ENCODE results near the gene KIF13A. TPM values are rescaled to one million over a fixed set of nuclear protein-coding genes. Genes with fewer than 3 reads are reported as not detected.
A peak's percentile ranks its signal among the peaks of the same experiment; 100 is the strongest.

The KIF13A gene
- total and polyA plus RNA-seq, 9 of the 15 experiments (the other 6 are each of a cell fraction or from before 2014, with no cell fraction given) = 3.6 to 44.3 (median 29.7) TPM

GRCh38 chr6:17820055-17820454 is 167.4 kb downstream of the KIF13A start (continued):
- peak; percentile 92 to 94 for TF ChIP-seq FOXK2 (conservative IDR thresholded peaks at IDR 0.05 in 1 of 2, IDR thresholded peaks at IDR 0.05 in 1 of 2; ENCODE audit: low read depth in 2 of 2)
- peak; percentile 59; the same call in 1 of the 2 replicates for TF ChIP-seq CTBP1 (IDR thresholded peaks at IDR 0.05; ENCODE audit: borderline replicate concordance)
- no peak for TF ChIP-seq ZBTB9 (CRISPR knock-in tag; IDR thresholded peaks at IDR 0.05)
- no peak for TF ChIP-seq DEAF1 (CRISPR knock-in tag; IDR thresholded peaks at IDR 0.05)
- TF ChIP-seq MTA1 (IDR thresholded peaks at IDR 0.05; ENCODE audit: borderline replicate concordance) = peak; percentile 69; the same call in 1 of the 2 replicates
- no peak; the same call in 1 of the 2 replicates for TF ChIP-seq POLR2A (conservative IDR thresholded peaks at IDR 0.05)
- TF ChIP-seq HNRNPH1 (optimal IDR thresholded peaks at IDR 0.05; ENCODE audit: low read depth, low read length) = no peak
- peak; percentile 84; the same call in 1 of the 2 replicates for TF ChIP-seq TOE1 (IDR thresholded peaks at IDR 0.05; ENCODE audit: borderline replicate concordance)
- peak; percentile 42; the same call in 1 of the 2 replicates for TF ChIP-seq TOE1 (CRISPR knock-in tag; IDR thresholded peaks at IDR 0.05; ENCODE audit: borderline replicate concordance, low read depth)
- 0 out of 2 replicates have a peak, but pooled peaks have one; percentile 50 for TF ChIP-seq ZNF395 (CRISPR knock-in tag; IDR thresholded peaks at IDR 0.05)
- TF ChIP-seq NFIC (IDR thresholded peaks at IDR 0.05) = no peak
- TF ChIP-seq TBL1XR1 (IDR thresholded peaks at IDR 0.05; ENCODE audit: low read length in 2 of 2) = no peak
- no peak for TF ChIP-seq CTCFL (IDR thresholded peaks at IDR 0.05; ENCODE audit: borderline replicate concordance, insufficient read depth, low read depth, low read length, poor library complexity, severe bottlenecking)
- peak; percentile 98 for TF ChIP-seq C11orf30 (IDR thresholded peaks at IDR 0.05; ENCODE audit: low read depth)
- peak; percentile 60; the same call in 1 of the 2 replicates for TF ChIP-seq MEF2D (tag; conservative IDR thresholded peaks at IDR 0.05; ENCODE audit: low read depth)
- 0 out of 2 replicates have a peak, but pooled peaks have one; percentile 41 for TF ChIP-seq ETV5 (CRISPR knock-in tag; IDR thresholded peaks at IDR 0.05; ENCODE audit: low read depth)
- TF ChIP-seq TBP (optimal IDR thresholded peaks at IDR 0.05; ENCODE audit: low read depth, low read length) = no peak
- TF ChIP-seq NEUROD1 (IDR thresholded peaks at IDR 0.05; ENCODE audit: borderline replicate concordance, low read depth, low read length, partially characterized antibody) = no peak
- TF ChIP-seq CCAR2 (IDR thresholded peaks at IDR 0.05; ENCODE audit: low read depth, low read length) = no peak
- no peak for TF ChIP-seq NFRKB (IDR thresholded peaks at IDR 0.05; ENCODE audit: low read depth)
